Measurements from ENCODE around the gene MORN1.

DNA sequence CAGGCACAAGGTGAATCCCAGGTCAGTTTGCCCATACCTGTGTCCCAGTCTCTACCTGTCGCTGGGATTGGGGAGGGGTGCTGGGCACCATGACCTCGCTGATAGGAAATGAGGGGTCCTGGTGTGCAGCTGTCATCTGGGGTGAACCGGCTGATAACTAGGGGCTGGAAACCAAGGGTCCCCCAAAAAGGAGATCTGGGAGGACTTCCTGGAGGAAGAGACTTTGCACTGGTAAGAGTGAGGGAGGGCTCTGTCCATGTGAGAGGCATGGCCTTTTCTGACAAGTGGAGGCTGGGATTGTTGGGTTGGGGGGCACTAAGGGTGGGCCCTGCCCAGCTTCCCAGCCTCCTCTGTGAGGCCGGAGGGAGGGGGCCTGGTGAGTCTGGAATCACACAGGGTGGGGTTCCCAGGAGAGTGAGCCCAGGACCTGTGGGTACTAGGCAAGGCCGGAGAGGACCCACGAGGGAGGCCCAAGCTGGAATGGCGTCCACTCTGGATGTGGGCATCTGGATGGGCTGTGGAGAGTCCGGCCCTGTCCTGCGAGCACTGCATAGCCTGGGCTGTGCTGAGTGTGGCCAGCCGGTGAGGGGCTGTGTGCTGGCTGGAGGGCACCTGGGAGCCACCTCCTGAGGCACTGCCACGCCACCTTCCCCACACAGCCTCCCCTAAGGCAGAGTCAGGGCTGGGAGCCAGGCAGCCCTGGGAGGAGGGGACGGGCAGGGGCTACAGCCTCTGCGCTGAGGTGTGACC lies 25.9 kb upstream of the MORN1 start:
- no peak for TF ChIP-seq POLR2AphosphoS5 (IDR thresholded peaks at IDR 0.05)
- TF ChIP-seq POLR2A (IDR thresholded peaks at IDR 0.05) = no peak
- TF ChIP-seq, protein P1, sequence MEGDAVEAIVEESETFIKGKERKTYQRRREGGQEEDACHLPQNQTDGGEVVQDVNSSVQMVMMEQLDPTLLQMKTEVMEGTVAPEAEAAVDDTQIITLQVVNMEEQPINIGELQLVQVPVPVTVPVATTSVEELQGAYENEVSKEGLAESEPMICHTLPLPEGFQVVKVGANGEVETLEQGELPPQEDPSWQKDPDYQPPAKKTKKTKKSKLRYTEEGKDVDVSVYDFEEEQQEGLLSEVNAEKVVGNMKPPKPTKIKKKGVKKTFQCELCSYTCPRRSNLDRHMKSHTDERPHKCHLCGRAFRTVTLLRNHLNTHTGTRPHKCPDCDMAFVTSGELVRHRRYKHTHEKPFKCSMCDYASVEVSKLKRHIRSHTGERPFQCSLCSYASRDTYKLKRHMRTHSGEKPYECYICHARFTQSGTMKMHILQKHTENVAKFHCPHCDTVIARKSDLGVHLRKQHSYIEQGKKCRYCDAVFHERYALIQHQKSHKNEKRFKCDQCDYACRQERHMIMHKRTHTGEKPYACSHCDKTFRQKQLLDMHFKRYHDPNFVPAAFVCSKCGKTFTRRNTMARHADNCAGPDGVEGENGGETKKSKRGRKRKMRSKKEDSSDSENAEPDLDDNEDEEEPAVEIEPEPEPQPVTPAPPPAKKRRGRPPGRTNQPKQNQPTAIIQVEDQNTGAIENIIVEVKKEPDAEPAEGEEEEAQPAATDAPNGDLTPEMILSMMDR (IDR thresholded peaks at IDR 0.05) = no peak
- no peak for TF ChIP-seq EP300 (IDR thresholded peaks at IDR 0.05; ENCODE audit: low read depth)
